Epithelial cell of esophagus (primary cell): ENCODE measurements around the gene SORCS2.
A peak's percentile ranks its signal among the peaks of the same experiment; 100 is the strongest.

ENCODE experiments used
- DNase-seq: peaks from one replicate; pipeline ENCODE4 v3.0.0; 2010; ENCODE audit warnings: low read depth
- H3K4me3 ChIP-seq: 2 replicates; pipeline ENCODE4 v1.5.1; 2011; ENCODE audit warnings: mild to moderate bottlenecking, low read length, control low read depth
- CTCF ChIP-seq: IDR thresholded peaks from 2 replicates; pipeline ENCODE4 v1.5.1; 2011; ENCODE audit warnings: low read depth, mild to moderate bottlenecking, low read length, control low read depth, inconsistent platforms; ENCODE audit not compliant: insufficient read depth; ENCODE audit errors: missing control alignments

Gene SORCS2

GRCh38 chr4:7147661-7148310 lies 44.6 kb upstream of the SORCS2 start:
- TF ChIP-seq CTCF, result no peak
- no peak overlapping the region for H3K4me3 ChIP-seq
- no peak for DNase-seq

- no peak overlapping the region for H3K4me3 ChIP-seq
- no peak for TF ChIP-seq CTCF
- DNase-seq, result no peak
Observed at GRCh38 chr4:7148337-7148736, 44.0 kb upstream of the SORCS2 start.

- H3K4me3 ChIP-seq, result no peak overlapping the region
- TF ChIP-seq CTCF, result no peak
Observed at GRCh38 chr4:7150036-7150635, 42.2 kb upstream of the SORCS2 start.

GRCh38 chr4:7151668-7152227 lies 40.6 kb upstream of the SORCS2 start:
- peak; percentile 11 for TF ChIP-seq CTCF
- H3K4me3 ChIP-seq, result no peak overlapping the region
- no peak for DNase-seq

More at GRCh38 chr4:7150036-7150635, 42.2 kb upstream of the SORCS2 start:
- no peak for DNase-seq

- DNase-seq, result no peak
- no peak overlapping the region for H3K4me3 ChIP-seq
- TF ChIP-seq CTCF, result no peak
Observed at GRCh38 chr4:7153711-7154110, 38.6 kb upstream of the SORCS2 start.

- TF ChIP-seq CTCF, result no peak
- H3K4me3 ChIP-seq, result no peak overlapping the region
- DNase-seq, result no peak
Observed at GRCh38 chr4:7154351-7154981, 37.9 kb upstream of the SORCS2 start.
